ENCODE results near the gene CRYBG2. TPM values are rescaled to one million over a fixed set of nuclear protein-coding genes. Genes with fewer than 3 reads are reported as not detected.

CRYBG2 gene
- total RNA-seq, 1 donor from 2014 or later: 0.27 TPM

GRCh38 chr1:26283279-26283853, 70.6 kb downstream of the CRYBG2 start:
- CTCF ChIA-PET: interaction anchor here (3.1 to 10.4 kb wide), 2 partner anchors 8 to 35 kb away, joined by 34 to 372 read pairs; partner anchors contain the start of gene CD52
- Mint-ChIP-seq H3K27ac (peak overlapping the region; percentile 100), H3K36me3 (ENCODE audit: low read depth) (peaks cover 34% of the 10 kb centered on the region), H3K27me3 (no peaks in the 10 kb centered on the region), H3K9me3 (no peaks in the 10 kb centered on the region), H3K4me1 (peaks cover 91% of the 10 kb centered on the region), H3K4me3 (no peak overlapping the region)
- POLR2A ChIA-PET: interaction anchor here (0.6 to 21.5 kb wide), 3 partner anchors 19 to 37 kb away, joined by 3 to 1638 read pairs (median 5); partner anchors contain the start of gene CD52
- intact Hi-C loops (cut with micrococcal nuclease): loop anchor here (10.0 kb wide), 1 partner anchor 1081 kb away; the partner anchor contains the start of gene MAP3K6
- TF ChIP-seq CTCF (IDR thresholded peaks at IDR 0.05): no peak
- DNase-seq (no peak), ATAC-seq (ENCODE audit: low read depth) (no peak)

GRCh38 chr1:26282401-26282918, 71.5 kb downstream of the CRYBG2 start:
- ChIA-PET POLR2A (interaction anchor here (21.5 kb wide), 1 partner anchor 37 kb away, joined by 1638 read pairs; the partner anchor contains the start of gene CD52), CTCF (interaction anchor here (9.3 kb wide), 1 partner anchor 37 kb away, joined by 240 read pairs; the partner anchor contains the start of gene CD52)
- DNase-seq (no peak), ATAC-seq (ENCODE audit: low read depth) (no peak)
- H3K4me1 Mint-ChIP-seq: peaks cover 86% of the 10 kb centered on the region
- H3K9me3 Mint-ChIP-seq: no peaks in the 10 kb centered on the region
- H3K27me3 Mint-ChIP-seq: no peaks in the 10 kb centered on the region
- intact Hi-C loops (cut with micrococcal nuclease): loop anchor here (10.0 kb wide), 1 partner anchor 1082 kb away; the partner anchor contains the start of gene MAP3K6
- TF ChIP-seq CTCF (IDR thresholded peaks at IDR 0.05): no peak
- H3K36me3 Mint-ChIP-seq (ENCODE audit: low read depth): peaks cover 34% of the 10 kb centered on the region
- H3K27ac Mint-ChIP-seq: peak overlapping the region; percentile 100
- H3K4me3 Mint-ChIP-seq: peak overlapping the region; percentile 38

GRCh38 chr1:26281971-26282370, 72.0 kb downstream of the CRYBG2 start:
- Mint-ChIP-seq H3K27me3 (no peaks in the 10 kb centered on the region), H3K9me3 (no peaks in the 10 kb centered on the region), H3K4me3 (peak overlapping the region; percentile 88), H3K36me3 (ENCODE audit: low read depth) (peaks cover 39% of the 10 kb centered on the region), H3K27ac (peak overlapping the region; percentile 82), H3K4me1 (peaks cover 83% of the 10 kb centered on the region)
- intact Hi-C loops (cut with micrococcal nuclease): loop anchor here (10.0 kb wide), 1 partner anchor 1083 kb away; the partner anchor contains the start of gene MAP3K6
- CTCF ChIA-PET: interaction anchor here (9.3 kb wide), 1 partner anchor 37 kb away, joined by 240 read pairs; the partner anchor contains the start of gene CD52
- TF ChIP-seq CTCF (IDR thresholded peaks at IDR 0.05): no peak
- DNase-seq (no peak), ATAC-seq (ENCODE audit: low read depth) (no peak)
- POLR2A ChIA-PET: interaction anchor here (3.1 to 21.5 kb wide), 2 partner anchors 38 to 48 kb away, joined by 9 to 1638 read pairs; partner anchors contain the start of genes CD52 and CEP85

GRCh38 chr1:26281091-26281958, 72.6 kb downstream of the CRYBG2 start:
- intact Hi-C loops (cut with micrococcal nuclease): loop anchor here (10.0 kb wide), 1 partner anchor 1083 kb away; the partner anchor contains the start of gene MAP3K6
- H3K36me3 Mint-ChIP-seq (ENCODE audit: low read depth): peaks cover 45% of the 10 kb centered on the region
- peak overlapping the region; percentile 82 for H3K27ac Mint-ChIP-seq
- DNase-seq (no peak), ATAC-seq (ENCODE audit: low read depth) (no peak)
- ChIA-PET POLR2A (interaction anchor here (0.8 to 21.5 kb wide), 5 partner anchors 8 to 47 kb away, joined by 5 to 1638 read pairs (median 9); partner anchors contain the start of genes CD52, CEP85 and UBXN11), CTCF (interaction anchor here (9.3 kb wide), 1 partner anchor 38 kb away, joined by 240 read pairs; the partner anchor contains the start of gene CD52)
- H3K4me3 Mint-ChIP-seq: peak overlapping the region; percentile 88
- TF ChIP-seq CTCF (IDR thresholded peaks at IDR 0.05): no peak
- no peaks in the 10 kb centered on the region for H3K27me3 Mint-ChIP-seq
- H3K9me3 Mint-ChIP-seq: no peaks in the 10 kb centered on the region
- peaks cover 83% of the 10 kb centered on the region for H3K4me1 Mint-ChIP-seq

Data from activated B cell treated with CpG ODN at 0.5 μM for 24 hours (primary cell).